ENCODE results near the gene ATP5MG.

Gene ATP5MG

DNA sequence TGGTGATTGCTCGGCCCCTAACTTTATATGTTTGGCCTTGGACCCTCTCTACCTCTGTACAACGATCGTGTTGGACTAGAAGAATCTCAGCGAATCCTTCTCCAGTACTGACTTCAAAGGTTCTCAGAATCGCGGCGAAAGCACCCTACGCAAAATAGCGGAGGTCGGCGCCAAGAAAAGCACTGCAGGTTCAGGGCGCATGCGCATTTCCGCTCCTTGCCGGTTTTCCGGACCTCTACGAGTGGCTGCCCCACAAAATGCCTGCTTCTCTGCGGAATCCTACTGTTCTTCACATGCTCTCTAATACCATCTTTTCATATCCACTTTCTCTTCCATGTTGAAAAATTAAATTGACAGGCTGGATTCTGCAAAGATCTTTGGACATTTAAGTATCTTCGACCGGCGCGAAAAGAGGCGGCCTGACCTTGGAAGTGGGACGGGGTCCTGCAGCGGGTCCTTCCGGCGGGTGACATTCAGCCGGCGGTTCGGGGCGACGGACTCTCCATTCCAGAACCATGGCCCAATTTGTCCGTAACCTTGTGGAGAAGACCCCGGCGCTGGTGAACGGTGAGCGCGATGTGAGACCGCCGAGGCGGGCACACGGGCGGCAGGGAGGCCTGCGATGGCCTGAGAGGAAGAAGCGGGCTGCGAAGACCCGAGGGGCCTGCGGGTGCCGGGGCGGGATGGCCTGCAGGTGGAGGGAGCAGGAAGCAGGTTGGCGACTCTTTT is at the start of gene ATP5MG:
ATP5MG (plus strand) TSS at position 456 of the 729 bp plus-strand sequence; CDS start at position 516, 60 bp downstream.
- intact Hi-C loops (cut with DNase I): loop anchor here (1.0 to 10.0 kb wide), 2 partner anchors 34 to 83 kb away; no protein-coding TSS in a partner anchor
- peak; percentile 77 to 97 (median 88) for DNase-seq

DNA sequence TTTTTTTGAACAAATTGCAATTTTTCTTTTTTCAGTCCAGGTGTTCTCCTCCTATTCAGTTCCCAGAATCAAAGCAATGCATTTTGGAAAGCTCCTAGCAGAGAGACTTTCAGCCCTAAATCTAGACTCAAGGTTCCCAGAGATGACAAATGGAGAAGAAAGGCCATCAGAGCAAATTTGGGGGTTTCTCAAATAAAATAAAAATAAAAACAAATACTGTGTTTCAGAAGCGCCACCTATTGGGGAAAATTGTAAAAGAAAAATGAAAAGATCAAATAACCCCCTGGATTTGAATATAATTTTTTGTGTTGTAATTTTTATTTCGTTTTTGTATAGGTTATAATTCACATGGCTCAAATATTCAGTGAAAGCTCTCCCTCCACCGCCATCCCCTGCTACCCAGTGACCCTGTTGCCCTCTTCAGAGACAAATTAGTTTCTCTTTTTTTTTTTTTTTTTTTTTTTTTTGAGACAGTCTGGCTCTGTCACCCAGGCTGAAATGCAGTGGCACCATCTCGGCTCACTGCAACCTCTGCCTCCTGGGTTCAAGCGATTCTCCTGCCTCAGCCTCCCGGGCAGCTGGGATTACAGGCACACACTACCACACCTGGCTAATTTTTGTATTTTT is 48.2 kb upstream of the ATP5MG start:
- intact Hi-C loops (cut with DNase I): loop anchor here (2.0 kb wide), 1 partner anchor 208 kb away; no protein-coding TSS in a partner anchor
- DNase-seq: no peak

GRCh38 chr11:118358071-118358470 is 43.3 kb upstream of the ATP5MG start:
- intact Hi-C loops (cut with DNase I): loop anchor here (2.0 kb wide), 1 partner anchor 79 kb away; the partner anchor contains the start of gene KMT2A
- no peak for DNase-seq

DNA sequence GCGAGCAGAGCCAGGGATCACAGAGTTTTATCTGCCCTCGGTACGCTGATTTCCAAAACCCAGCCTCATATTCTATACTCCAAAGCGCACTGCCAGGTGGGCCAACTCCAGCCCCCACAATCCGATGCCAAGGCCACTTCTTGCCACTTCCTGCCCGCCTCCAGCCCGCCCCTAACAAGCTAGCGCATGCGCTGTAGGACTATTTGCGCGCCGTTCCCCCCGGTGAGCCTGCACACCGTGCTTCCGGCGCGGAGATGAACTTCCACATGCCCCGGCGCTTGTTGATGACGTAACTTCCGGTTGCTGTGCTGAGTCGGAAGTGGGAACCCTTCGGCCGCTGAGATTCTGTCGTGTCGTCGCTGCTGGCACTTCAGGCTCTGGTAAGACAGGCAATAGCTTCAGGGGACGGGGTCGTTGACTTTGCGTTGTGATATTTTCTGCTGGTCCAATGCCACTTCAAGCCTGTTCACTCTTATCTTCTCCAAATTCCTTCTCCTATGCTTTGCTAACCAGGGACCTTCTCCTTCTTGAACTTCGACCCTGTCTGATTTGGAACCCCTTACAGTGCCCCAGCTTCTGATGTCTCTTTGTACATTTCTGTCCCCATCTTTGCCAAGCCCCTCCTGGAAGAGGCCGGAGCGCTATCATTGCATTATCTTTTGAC is 42.0 kb upstream of the ATP5MG start, which contains the start of gene UBE4A:
UBE4A (plus strand) TSS at position 306 of the 664 bp plus-strand sequence. CDS start 5,481 bp downstream, outside the sequence.
- DNase-seq: peak; percentile 92 to 99 (median 95)
- intact Hi-C loops (cut with DNase I): loop anchor here (2.0 kb wide), 1 partner anchor 77 kb away; the partner anchor contains the start of gene KMT2A

DNA sequence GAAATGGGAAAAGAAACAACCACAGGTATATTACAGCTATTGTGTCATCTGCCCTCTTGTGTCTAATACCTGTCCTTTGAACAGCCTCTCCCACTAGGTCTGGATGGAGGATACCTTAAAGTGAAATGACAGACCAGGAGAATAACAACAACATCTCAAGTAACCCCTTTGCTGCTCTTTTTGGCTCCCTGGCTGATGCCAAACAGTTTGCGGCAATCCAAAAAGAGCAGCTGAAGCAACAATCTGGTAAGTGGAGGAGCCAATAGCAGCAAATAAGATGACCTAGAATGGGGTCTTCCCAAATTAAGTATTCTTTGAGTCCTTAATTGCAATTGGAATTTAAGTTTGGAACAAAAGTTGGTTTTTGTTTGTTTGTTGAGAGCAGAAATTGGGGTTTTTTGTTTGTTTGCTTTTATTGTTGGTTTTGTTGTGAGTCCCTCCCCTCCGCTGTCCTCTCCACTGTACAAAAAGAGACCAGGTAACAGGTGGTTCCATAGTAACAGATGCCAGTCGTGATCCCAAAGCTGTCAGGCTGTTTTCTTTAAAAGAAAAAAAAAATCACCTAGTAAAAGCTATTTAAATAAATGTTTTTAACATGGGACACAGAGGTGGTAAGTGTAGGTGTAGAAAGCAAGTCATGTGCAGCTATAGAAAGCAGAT is 36.3 kb upstream of the ATP5MG start:
- intact Hi-C loops (cut with DNase I): no loop called here
- DNase-seq: no peak

- no peak for DNase-seq
- intact Hi-C loops (cut with DNase I): no loop called here
Observed at GRCh38 chr11:118366287-118366686, 35.1 kb upstream of the ATP5MG start.

DNA sequence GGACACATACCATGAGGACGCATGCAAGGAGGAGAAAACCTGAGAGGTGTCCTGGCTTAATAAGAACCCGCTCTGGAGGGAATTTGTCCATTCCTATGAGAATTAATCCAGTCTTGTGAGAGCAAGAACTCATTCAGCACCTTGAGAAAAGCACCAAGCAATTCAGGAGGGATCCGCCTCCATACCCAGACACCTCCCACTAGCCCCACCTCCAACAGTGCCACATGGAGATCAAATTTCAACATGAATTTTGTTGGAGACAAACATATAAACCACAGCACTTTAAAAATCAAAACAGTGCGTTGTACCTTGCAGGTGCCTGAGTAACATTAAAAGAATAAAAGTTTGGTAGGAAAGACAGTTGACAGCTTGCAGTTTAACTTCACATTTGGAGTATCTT is 30.6 kb upstream of the ATP5MG start:
- intact Hi-C loops (cut with DNase I): no loop called here
- DNase-seq: no peak

GRCh38 chr11:118373263-118373662 is 28.1 kb upstream of the ATP5MG start:
- no peak for DNase-seq
- intact Hi-C loops (cut with DNase I): no loop called here

DNA sequence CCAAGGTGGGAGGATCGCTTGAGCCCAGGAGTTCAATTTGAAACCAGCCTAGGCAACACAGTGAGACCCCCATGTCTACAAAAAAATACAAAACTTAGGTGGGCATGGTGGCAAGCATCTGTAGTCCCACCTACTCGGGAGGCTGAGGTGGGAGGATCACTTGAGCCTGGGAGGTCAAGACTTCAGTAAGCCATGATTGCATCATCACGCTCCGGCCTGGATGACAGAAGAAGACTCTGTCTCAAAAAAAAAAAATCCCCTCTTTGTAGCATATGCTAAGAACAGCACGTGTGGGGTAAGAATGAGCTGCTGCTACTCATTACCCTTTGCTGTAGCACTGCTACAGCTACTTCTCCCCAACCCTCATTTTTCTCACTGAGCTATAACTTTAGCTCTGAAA is 27.5 kb upstream of the ATP5MG start:
- intact Hi-C loops (cut with DNase I): no loop called here
- DNase-seq: no peak

DNA sequence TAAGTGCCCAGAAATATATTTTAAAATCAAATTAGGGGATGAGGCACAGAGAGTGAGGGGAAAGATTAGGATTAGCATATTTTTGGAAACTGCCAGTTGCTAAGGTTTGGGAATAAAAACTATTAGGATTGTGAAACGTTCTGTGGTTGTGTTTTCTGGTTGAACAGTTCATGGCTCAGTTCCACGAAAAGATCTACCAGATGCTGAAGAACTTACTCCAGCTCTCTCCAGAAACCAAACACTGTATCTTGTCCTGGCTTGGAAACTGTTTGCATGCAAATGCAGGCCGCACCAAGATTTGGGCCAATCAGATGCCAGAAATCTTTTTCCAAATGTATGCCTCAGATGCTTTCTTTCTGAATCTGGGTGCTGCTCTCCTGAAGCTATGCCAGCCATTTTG is 26.7 kb upstream of the ATP5MG start:
- no peak for DNase-seq
- intact Hi-C loops (cut with DNase I): no loop called here

DNA sequence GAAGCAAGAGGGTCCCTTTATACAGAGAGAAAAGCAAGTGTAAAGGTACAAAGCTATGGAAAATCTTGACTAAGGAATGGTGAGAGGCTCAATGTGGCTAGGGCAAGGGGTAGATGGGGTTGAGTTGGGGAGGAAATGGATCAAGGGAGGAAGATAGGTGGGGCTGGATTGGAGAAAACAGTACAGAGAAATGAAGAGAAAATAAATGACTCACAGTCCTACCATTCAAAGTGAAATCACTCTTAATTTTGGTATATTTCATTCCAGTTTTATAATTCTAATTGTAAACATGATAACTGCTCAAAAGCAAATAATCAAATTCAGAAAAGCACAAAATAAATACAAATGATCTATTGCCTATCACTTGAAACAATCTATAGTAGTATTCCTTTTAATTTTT is 25.4 kb upstream of the ATP5MG start:
- intact Hi-C loops (cut with DNase I): no loop called here
- DNase-seq: no peak

DNA sequence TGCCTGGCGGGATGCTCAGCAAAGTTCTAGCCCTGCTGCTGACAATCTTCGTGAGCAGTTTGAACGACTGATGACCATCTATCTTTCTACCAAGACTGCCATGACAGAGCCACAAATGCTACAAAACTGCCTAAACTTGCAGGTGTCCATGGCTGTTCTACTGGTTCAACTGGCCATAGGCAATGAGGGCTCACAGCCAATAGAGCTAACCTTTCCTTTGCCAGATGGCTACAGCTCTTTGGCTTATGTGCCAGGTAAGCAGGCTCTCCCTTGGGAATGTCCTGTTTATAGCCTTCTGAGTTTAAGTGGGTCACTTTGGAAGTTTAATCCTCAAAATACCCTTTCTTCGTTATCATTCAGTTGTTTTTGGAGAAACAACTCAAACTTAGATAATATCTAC is 21.9 kb upstream of the ATP5MG start:
- no peak for DNase-seq
- intact Hi-C loops (cut with DNase I): no loop called here

DNA sequence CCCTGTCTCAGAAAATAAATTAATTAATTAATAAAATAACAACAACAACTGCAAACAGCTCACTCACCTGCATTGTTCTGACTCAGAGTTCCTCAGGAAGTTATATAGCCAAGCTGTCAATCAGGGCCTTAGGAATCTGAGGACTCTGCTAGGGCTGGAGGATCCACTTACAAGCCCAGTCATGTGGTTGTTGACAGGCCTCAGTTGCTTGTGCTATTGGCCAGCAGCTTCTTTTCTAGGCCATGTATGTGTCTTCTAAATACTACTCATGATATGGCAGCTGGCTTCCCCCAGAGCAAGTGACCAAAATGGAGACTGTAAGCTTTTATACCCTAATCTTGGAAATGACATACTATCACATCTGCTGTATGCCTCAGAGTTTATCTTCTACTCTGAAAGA is 20.8 kb upstream of the ATP5MG start:
- intact Hi-C loops (cut with DNase I): no loop called here
- DNase-seq: no peak

DNA sequence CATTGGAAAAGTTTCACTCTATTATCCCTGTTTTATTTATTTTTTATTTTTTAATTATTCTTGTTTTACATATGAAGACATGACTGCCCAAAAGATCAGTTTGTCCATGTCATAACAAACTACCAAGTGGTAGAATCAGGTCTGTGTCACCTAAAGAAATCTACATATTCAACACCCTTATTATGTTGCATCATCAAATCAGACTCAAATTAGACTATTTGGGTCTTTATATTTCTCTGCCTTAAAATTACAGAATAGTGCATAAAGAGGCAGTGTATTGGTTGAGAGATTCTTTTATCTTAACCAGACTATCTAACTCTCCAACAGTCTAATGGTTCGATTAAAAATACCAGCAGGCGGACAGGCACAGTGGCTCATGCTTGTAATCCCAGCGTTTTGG is 18.5 kb upstream of the ATP5MG start:
- DNase-seq: no peak
- intact Hi-C loops (cut with DNase I): no loop called here

DNA sequence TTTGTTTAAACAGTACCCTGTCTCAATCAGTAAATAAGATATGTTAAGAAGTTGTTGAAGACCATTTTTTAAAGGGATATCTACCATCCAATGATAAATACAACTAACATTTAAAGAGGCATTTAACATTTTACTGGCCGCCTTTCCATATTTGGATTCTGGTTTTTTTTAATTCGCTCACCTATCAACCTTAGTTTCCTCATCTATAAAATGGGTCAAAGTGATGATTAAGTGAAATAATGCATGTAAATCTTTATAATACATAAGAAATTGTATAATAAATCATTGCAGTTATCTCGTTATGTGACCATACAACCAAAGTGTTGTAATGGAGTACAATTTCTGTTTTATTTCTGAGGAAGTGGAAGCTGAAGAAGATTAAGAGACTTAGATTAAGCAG is 17.7 kb upstream of the ATP5MG start:
- intact Hi-C loops (cut with DNase I): no loop called here

GRCh38 chr11:118396097-118396501 is 5.3 kb upstream of the ATP5MG start:
- DNase-seq: no peak
- intact Hi-C loops (cut with DNase I): no loop called here

More for the DNA sequence above, 17.7 kb upstream of the ATP5MG start:
- DNase-seq: no peak

- no peak for DNase-seq
- intact Hi-C loops (cut with DNase I): no loop called here
Observed at GRCh38 chr11:118397448-118397847, 4.0 kb upstream of the ATP5MG start.

GRCh38 chr11:118398791-118399559 is 2.4 kb upstream of the ATP5MG start:
- intact Hi-C loops (cut with DNase I): no loop called here
- DNase-seq: no peak

- intact Hi-C loops (cut with DNase I): loop anchor here (1.0 to 10.0 kb wide), 2 partner anchors 33 to 83 kb away; no protein-coding TSS in a partner anchor
- DNase-seq: no peak
Observed at GRCh38 chr11:118401880-118402590, 629 bp downstream of the ATP5MG start.
